H9 (cell line): Measurements from ENCODE around the gene BMP7. TPM values are rescaled to one million over a fixed set of nuclear protein-coding genes. Genes with fewer than 3 reads are reported as not detected.

Experiments
- DNase-seq: peaks from one replicate; pipeline ENCODE4 v3.0.0-alpha.2; 2017
- H2AFZ ChIP-seq: one replicate; pipeline ENCODE4 v1.6.1; 2013; ENCODE audit warnings: mild to moderate bottlenecking, low read length, control low read depth, moderate library complexity
- H2AK5ac ChIP-seq: 2 replicates; pipeline ENCODE4 v1.6.1; 2013; ENCODE audit warnings: low read length, control low read depth, mixed read lengths; ENCODE audit not compliant: insufficient read length
- H2BK120ac ChIP-seq: one replicate; pipeline ENCODE4 v1.6.1; 2013; ENCODE audit warnings: low read depth, mild to moderate bottlenecking, low read length, control low read depth, inconsistent platforms; ENCODE audit not compliant: poor library complexity, severe bottlenecking
- H2BK12ac ChIP-seq: 2 replicates; pipeline ENCODE4 v1.6.1; 2013; ENCODE audit warnings: low read length, control low read depth, mixed read lengths, low read depth; ENCODE audit not compliant: insufficient read length
- H2BK15ac ChIP-seq: 2 replicates; pipeline ENCODE4 v1.6.1; 2013; ENCODE audit warnings: low read depth, low read length, control low read depth
- H2BK20ac ChIP-seq: one replicate; pipeline ENCODE4 v1.6.1; 2013; ENCODE audit warnings: low read depth, mild to moderate bottlenecking, low read length, control low read depth, inconsistent platforms; ENCODE audit not compliant: poor library complexity, severe bottlenecking
- H2BK5ac ChIP-seq: 2 replicates; pipeline ENCODE4 v1.6.1; 2013; ENCODE audit warnings: low read length, control low read depth, mixed read lengths; ENCODE audit not compliant: insufficient read length
- H3K14ac ChIP-seq: 2 replicates; pipeline ENCODE4 v1.6.1; 2013; ENCODE audit warnings: low read length, control low read depth; ENCODE audit not compliant: insufficient read depth
- H3K18ac ChIP-seq: 2 replicates; pipeline ENCODE4 v1.6.1; 2013; ENCODE audit warnings: low read depth, mild to moderate bottlenecking, mixed read lengths, low read length, control low read depth; ENCODE audit not compliant: insufficient read length
- H3K23ac ChIP-seq: 2 replicates; pipeline ENCODE4 v1.6.1; 2013; ENCODE audit warnings: low read length, control low read depth, mixed read lengths, low read depth; ENCODE audit not compliant: insufficient read length
- H3K23me2 ChIP-seq: 2 replicates; pipeline ENCODE4 v1.6.1; 2013; ENCODE audit warnings: low read depth, mild to moderate bottlenecking, mixed read lengths, low read length, control low read depth; ENCODE audit not compliant: insufficient read length, poor library complexity, severe bottlenecking
- H3K27ac ChIP-seq: 2 replicates; pipeline ENCODE4 v1.5.1; 2013; ENCODE audit warnings: low read length, control low read depth, mixed read lengths, low read depth; ENCODE audit not compliant: insufficient read length
- H3K27me3 ChIP-seq: 2 replicates; pipeline ENCODE4 v1.6.1; 2013; ENCODE audit warnings: low read length, control low read depth, inconsistent platforms; ENCODE audit not compliant: insufficient read depth
- H3K4ac ChIP-seq: 2 replicates; pipeline ENCODE4 v1.6.1; 2013; ENCODE audit warnings: low read depth, mild to moderate bottlenecking, control low read depth, inconsistent platforms, low read length, moderate library complexity
- H3K4me1 ChIP-seq: 2 replicates; pipeline ENCODE4 v1.6.1; 2013; ENCODE audit warnings: low read length, control low read depth, inconsistent platforms; ENCODE audit not compliant: insufficient read depth
- H3K4me2 ChIP-seq: 2 replicates; pipeline ENCODE4 v1.6.1; 2013; ENCODE audit warnings: low read length, control low read depth, mixed read lengths; ENCODE audit not compliant: insufficient read length, insufficient read depth
- H3K56ac ChIP-seq: 2 replicates; pipeline ENCODE4 v1.6.1; 2013; ENCODE audit warnings: low read depth, mild to moderate bottlenecking, mixed read lengths, low read length, control low read depth; ENCODE audit not compliant: insufficient read length
- H3K79me1 ChIP-seq: 2 replicates; pipeline ENCODE4 v1.6.1; 2013; ENCODE audit warnings: low read depth, mild to moderate bottlenecking, moderate library complexity, low read length, control low read depth, inconsistent platforms; ENCODE audit not compliant: insufficient read depth, poor library complexity, severe bottlenecking
- H3K79me2 ChIP-seq: 2 replicates; pipeline ENCODE4 v1.6.1; 2013; ENCODE audit warnings: low read length, control low read depth, inconsistent platforms; ENCODE audit not compliant: insufficient read depth
- H3K9ac ChIP-seq: 2 replicates; pipeline ENCODE4 v1.6.1; 2013; ENCODE audit warnings: low read length, control low read depth, mixed read lengths; ENCODE audit not compliant: insufficient read length; ENCODE audit errors: extremely low read depth
- H3K9me3 ChIP-seq: one replicate; pipeline ENCODE4 v1.6.1; 2013; ENCODE audit warnings: low read depth, low read length, inconsistent platforms; ENCODE audit not compliant: control insufficient read depth
- H3T11ph ChIP-seq: one replicate; pipeline ENCODE4 v1.6.1; 2013; ENCODE audit warnings: mild to moderate bottlenecking, low read length, control low read depth, inconsistent platforms
- H4K20me1 ChIP-seq: one replicate; pipeline ENCODE4 v1.6.1; 2013; ENCODE audit not compliant: control insufficient read depth, insufficient read length, insufficient read depth
- H4K5ac ChIP-seq: 2 replicates; pipeline ENCODE4 v1.6.1; 2013; ENCODE audit warnings: low read depth, mild to moderate bottlenecking, mixed read lengths, low read length, control low read depth; ENCODE audit not compliant: insufficient read length
- H4K8ac ChIP-seq: replicated peaks from 2 replicates; pipeline ENCODE4 v1.6.1; 2013; ENCODE audit warnings: low read length, control low read depth, mixed read lengths, low read depth; ENCODE audit not compliant: insufficient read length
- H4K91ac ChIP-seq: 2 replicates; pipeline ENCODE4 v1.6.1; 2013; ENCODE audit warnings: low read depth, mild to moderate bottlenecking, moderate library complexity, mixed read lengths, low read length, control low read depth; ENCODE audit not compliant: insufficient read length
- H3K27ac Mint-ChIP-seq, 3 experiments: 2 replicates in 2 of 3; 3 replicates in 1 of 3; pipeline ENCODE4 v1.8.0; 2020 to 2021; ENCODE audit warnings: mixed read lengths in 3 of 3, mild to moderate bottlenecking in 1 of 3, moderate library complexity in 1 of 3
- H3K27me3 Mint-ChIP-seq: 2 replicates; pipeline ENCODE4 v1.8.0; 2021; ENCODE audit warnings: low read depth, mild to moderate bottlenecking, moderate library complexity, mixed read lengths
- H3K36me3 Mint-ChIP-seq, 3 experiments: 2 replicates in 2 of 3; 3 replicates in 1 of 3; pipeline ENCODE4 v1.8.0; 2020 to 2021; ENCODE audit warnings: low read depth in 3 of 3, mixed read lengths in 3 of 3; ENCODE audit not compliant: insufficient read depth in 1 of 3
- H3K4me1 Mint-ChIP-seq, 2 experiments: 2 replicates each; pipeline ENCODE4 v1.8.0; 2020; ENCODE audit warnings: mixed read lengths in 2 of 2
- H3K4me3 Mint-ChIP-seq, 2 experiments: 2 replicates in 1 of 2; 3 replicates in 1 of 2; pipeline ENCODE4 v1.8.0; 2020 to 2021; ENCODE audit warnings: mild to moderate bottlenecking in 2 of 2, mixed read lengths in 2 of 2, moderate library complexity in 1 of 2
- H3K9me3 Mint-ChIP-seq, 2 experiments: 2 replicates in 1 of 2; 3 replicates in 1 of 2; pipeline ENCODE4 v1.8.0; 2020; ENCODE audit warnings: mild to moderate bottlenecking in 2 of 2, mixed read lengths in 2 of 2, moderate library complexity in 1 of 2
- CTCF ChIP-seq: fragments of 200-600 bp; sonication (generic); conservative IDR thresholded peaks from 3 replicates; pipeline ENCODE4 v1.8.0; 2021; ENCODE audit warnings: antibody characterized with exemption, mild to moderate bottlenecking
- WGBS: extraction: QIAGEN DNeasy Blood & Tissue Kit; methylation state at CpG from one replicate; pipeline ENCODE4 v1.1.7; 2013; ENCODE audit warnings: missing lambda C conversion rate, low lambda C conversion rate, mixed read lengths; ENCODE audit not compliant: insufficient read length; ENCODE audit errors: extremely low coverage; 5-methylcytosine and 5-hydroxymethylcytosine counted together
- total RNA-seq: library from RNA; stranded (reverse); gene quantifications from 2 replicates; pipeline ENCODE4 v1.2.1, GENCODE V29; 2021

BMP7 gene
- total RNA-seq, 1 experiment from 2014 or later, result 17.7 TPM

GRCh38 chr20:57203986-57204385, 62.5 kb downstream of the BMP7 start:
- Histone ChIP-seq H3K9me3 (no peaks in the 10 kb centered on the region), H3K23me2 (no peaks in the 10 kb centered on the region), H3K27me3 (no peaks in the 10 kb centered on the region), H3K4me2 (no peak overlapping the region), H2BK5ac (no peak overlapping the region), H3K79me2 (no peaks in the 10 kb centered on the region), H3K14ac (no peak overlapping the region), H4K91ac (no peak overlapping the region), H3K4ac (no peak overlapping the region), H3K18ac (no peak overlapping the region), H2BK20ac (no peak overlapping the region), H2BK120ac (no peak overlapping the region), H2AFZ (no peak overlapping the region), H3K79me1 (no peaks in the 10 kb centered on the region), H4K5ac (no peak overlapping the region), H3K27ac (no peak overlapping the region), H3K4me1 (no peaks in the 10 kb centered on the region), H3K23ac (no peak overlapping the region), H4K20me1 (no peaks in the 10 kb centered on the region), H4K8ac (no peak overlapping the region), H3T11ph (no peak overlapping the region), H3K56ac (no peak overlapping the region), H2BK12ac (no peak overlapping the region), H2AK5ac (no peak overlapping the region), H2BK15ac (no peak overlapping the region), H3K9ac (no peak overlapping the region)
- no peak overlapping the region for H3K27ac Mint-ChIP-seq
- no peak for TF ChIP-seq CTCF
- peaks cover 2 to 19% (median 14%) of the 10 kb centered on the region in 3 experiments; a peak in 6 of 7 replicates for H3K36me3 Mint-ChIP-seq
- DNase-seq, result no peak
- no CpG with 5 or more reads among the region's 7 CpGs for WGBS
- peaks cover 7 to 8% of the 10 kb centered on the region in 2 experiments for H3K9me3 Mint-ChIP-seq
- no peak overlapping the region for H3K4me3 Mint-ChIP-seq
- H3K27me3 Mint-ChIP-seq, result peaks cover 7% of the 10 kb centered on the region
- peaks cover 11 to 13% of the 10 kb centered on the region in 2 experiments for H3K4me1 Mint-ChIP-seq
